Hematopoietic multipotent progenitor cell treated with erythropoietin and hydrocortisone succinate and interleukin-3 and kit ligand, for 15 days (in vitro differentiated cells): Measurements from ENCODE around the gene LCOR.
A peak's percentile ranks its signal among the peaks of the same experiment; 100 is the strongest.
"Not testable (repeated sequence)": the region's sequence is repeated elsewhere in the genome, so short reads cannot be mapped to it uniquely, and the experiment has no call there.

Source experiments
- DNase-seq: peaks from one replicate; pipeline ENCODE4 v3.0.0-alpha.2; 2015; ENCODE audit warnings: low spot score

Gene LCOR

GRCh38 chr10:97013983-97014382 is 181.9 kb downstream of the LCOR start:
- no peak for DNase-seq

DNA sequence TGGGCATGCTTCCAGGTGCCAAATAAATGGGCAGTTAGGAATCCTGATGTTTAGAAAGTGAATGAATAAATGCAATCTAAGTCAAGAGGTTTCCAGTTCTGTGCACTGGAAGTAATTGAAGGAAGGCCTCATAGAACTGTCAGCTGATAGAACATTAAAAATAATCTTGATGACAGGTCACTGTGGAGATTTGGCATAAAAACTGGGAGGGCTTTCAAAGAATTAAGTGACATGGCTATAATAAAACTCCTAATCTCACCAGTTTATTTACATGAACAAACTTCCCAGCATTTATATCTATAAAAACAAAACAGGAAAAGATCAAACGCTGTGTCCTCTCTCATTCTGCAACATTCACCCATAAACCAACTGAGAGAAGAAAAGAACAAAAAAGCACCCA is 183.1 kb downstream of the LCOR start:
- DNase-seq, result no peak

DNA sequence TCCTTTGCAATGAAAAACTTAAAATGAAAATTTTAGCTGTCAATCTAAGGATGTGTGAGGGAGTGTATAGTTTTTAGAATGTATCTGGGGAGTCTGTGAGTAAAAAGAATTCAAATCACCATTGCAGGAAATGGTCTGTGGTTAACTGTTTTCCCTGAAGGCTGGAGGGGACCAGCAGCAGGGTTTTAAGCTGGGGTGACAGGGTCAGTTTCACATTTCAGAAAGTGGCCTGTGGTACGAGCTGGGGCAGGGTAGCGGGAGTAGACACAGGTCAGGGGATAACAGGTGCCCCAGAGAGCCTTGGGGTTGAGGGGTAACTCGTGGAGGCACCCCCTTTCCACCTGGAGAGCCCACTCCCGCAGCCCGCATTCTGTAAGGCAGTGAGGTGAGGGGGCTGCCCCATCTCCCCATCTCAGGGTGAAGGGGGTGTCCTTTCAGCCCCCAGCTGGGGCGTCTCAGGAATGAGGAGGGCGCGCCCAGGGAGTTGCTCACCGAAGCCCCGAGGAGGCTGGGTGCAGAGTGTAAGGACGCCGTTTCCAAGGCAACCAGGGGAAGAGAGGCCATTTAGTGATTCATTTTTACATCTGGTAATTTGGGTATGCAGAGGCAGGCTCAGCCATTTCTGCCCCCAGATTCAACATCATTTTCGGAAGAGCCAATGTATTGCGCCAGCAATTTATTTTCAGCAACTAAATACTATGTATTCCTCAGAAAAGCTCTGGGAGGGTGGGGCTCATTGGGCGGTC is 184.8 kb downstream of the LCOR start:
- DNase-seq, result no peak

GRCh38 chr10:97017474-97017903 is 185.4 kb downstream of the LCOR start:
- DNase-seq, result no peak

DNA sequence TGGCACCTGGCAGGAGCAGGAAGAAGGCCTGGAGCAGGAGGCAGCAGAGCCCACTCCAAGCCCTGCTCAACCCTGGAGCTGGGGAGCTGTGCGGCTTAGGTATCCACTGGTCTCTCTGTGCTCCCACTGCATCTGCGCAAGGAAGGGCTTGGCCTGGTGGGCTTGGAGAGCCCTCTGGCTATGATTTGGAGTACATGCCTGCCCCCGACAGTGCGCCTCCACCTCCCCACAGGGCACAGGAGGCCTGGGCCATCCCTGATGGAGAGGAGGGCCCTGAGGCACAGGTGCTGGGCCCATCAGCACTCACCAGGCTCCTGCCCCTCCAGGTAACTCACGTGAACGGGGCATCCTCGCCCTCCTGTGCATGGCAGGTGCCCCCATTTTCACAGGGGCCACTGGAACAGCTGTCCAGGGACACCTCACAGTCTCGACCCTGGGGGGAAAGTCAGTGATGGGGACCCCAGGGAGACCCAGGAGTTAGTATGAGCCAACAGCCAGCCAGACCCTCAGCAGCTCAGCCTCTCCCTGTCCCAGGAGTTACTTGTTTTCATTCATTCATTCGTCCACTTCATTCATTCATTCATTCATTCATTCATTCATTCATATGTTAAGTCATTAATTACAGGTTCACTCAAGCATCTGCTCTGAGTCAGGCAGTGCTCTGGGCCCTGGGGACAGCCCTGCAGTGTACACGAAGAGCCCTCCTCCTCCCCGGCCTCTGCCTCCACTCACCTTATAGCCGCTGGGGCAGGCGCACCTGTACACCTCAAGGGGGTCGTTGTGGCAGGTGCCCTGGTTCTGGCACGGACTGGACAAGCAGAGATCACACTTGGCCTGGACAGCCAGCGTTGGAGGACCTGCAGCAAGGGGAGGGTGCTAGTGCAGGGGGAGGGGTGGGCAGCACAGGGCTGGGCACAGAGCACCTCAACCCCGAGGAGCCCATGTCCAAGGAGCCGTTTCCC is 186.4 kb downstream of the LCOR start:
- DNase-seq, result no peak

GRCh38 chr10:97019213-97019844 is 187.2 kb downstream of the LCOR start:
- no peak for DNase-seq

DNA sequence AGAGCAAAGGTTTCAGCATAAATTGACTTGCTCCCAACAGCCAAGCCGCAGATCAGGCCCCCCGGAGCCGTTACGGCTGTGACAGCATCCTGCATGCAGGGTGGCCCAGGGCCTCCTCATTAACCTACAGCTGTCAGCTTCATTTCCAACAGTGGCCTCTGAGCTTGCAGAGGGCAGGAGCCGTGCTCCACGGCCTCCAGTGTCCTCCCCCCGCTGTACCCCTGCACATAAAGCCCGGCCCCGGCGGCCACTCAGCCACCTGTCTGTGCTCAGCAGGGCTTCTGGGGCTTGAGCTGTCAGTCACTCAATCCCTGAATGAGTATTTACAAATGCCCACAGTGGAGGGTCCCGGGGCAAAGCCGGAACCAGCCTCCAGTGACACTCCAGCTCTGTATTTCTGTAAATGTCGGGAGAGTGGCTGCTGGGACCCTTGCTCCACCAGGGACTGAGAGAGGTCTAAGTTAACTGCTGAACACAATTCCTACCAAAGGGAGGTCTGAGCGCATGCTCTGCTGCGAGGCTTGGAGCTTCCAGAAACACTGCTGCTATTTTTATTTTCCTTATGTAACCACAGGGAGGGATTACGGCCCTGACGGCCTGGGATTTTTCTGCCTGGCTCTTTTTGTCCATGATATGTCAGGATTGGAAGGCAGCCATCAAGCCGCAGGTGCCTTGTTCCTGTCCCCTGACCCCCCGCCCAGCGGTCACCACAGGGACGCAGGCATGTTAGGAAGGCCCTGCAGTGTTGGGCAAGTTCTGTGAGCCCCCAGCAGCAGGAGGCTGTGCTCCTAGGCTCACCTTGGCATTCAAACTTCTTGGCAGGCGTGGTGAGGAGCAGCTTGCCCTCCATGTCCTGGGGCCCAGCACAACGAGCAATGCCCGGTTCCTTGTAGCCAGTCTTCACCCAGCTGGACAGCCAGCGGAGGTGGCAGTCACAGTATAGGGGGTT is 188.6 kb downstream of the LCOR start:
- no peak for DNase-seq

GRCh38 chr10:97022616-97023015 is 190.5 kb downstream of the LCOR start:
- DNase-seq, result no peak

DNA sequence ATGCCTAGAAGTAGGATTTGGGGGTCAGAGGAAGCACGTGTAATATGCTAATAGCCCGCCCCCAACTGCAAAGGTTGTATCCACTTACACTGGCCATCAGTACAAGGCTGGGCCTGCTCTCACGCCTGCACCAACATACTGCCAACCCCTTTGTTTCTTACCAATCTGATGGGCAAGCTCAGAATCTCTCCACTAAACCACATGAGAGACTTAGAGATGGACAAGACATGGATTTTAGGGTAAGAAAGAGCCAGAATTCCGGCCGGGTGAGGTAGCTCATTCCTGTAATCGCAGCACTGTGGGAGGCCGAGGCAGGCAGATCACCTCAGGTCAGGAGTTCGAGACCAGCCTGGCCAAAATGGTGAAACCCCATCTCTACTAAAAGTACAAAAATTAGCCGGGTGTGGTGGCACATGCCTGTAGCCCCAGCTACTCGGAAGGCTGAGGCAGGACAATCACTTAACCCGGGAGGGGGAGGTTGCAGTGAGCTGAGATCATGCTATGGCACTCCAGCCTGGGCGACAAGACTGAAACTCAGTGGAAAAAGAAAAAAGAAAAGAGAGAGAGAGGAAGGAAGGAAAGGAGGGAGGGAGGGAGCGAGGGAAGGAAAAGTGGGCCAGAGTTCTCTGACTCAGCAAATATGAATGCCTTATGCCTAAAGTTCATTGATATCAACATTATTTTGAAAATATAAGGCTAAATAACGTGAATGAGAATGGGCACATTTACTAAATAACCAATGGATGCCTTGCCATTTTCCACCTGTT is 191.5 kb downstream of the LCOR start:
- DNase-seq, result no peak

DNA sequence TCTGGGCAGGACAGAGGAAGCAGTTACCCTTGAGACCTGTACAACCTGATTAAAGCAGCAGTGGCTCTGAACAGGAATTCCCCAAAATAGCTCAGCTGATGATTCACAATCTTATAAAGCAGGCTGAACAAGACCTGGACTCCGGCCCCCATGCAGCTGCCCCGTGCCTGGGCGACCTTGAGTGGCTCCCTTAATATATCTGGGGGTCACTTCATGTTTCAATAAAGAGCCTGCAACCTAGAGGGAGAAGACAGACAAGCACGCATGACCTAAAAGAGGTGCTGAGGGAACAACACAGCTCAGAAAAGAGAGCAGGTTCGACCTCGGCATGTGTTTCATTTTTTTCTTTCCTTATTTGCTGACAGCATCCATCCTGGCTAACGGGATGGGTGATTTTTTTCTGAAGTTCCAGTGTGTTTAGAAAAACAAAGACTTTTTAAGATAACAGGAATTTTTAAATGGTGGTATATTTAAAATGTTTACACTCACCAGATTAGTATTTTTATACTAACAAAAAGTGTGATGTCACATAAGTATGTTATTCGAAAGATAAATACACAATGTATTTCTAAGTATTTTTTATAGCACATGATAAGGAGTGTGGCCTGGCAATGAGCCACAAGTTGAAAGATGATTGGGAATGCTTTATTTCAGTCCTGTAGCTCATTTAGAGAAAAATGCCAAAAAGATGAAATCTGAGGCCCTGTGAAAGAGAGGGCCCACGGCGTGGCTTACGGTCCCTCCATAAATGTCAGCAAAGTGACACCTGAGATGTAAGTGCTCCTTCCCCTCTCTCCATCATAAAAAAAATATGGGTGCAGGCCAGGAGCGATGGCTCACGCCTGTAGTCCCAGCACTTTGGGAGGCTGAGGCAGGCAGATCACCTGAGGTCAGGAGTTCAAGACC is 192.3 kb downstream of the LCOR start:
- DNase-seq, result no peak

- peak; percentile 73 for DNase-seq
These were observed 193.6 kb downstream of the LCOR start for GRCh38 chr10:97025613-97026242.

- no peak for DNase-seq
These were observed 196.2 kb downstream of the LCOR start for GRCh38 chr10:97028126-97028831.

DNA sequence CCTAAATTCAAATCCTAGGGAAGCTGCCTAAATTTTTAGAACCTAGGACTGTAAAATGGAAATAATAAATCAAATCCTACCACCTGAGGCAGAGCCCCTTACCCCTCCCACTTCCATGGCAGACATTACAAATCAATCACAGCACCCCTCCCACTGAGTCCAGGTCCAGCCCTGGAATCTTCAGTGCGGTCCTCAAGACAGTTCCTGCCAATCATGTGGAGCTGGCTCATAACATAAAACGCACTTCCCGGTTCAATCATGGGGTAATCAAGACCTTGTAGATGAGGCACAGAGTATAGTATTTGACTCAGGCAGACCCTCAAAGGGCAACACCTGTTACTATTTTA is 196.7 kb downstream of the LCOR start:
- no peak for DNase-seq

DNA sequence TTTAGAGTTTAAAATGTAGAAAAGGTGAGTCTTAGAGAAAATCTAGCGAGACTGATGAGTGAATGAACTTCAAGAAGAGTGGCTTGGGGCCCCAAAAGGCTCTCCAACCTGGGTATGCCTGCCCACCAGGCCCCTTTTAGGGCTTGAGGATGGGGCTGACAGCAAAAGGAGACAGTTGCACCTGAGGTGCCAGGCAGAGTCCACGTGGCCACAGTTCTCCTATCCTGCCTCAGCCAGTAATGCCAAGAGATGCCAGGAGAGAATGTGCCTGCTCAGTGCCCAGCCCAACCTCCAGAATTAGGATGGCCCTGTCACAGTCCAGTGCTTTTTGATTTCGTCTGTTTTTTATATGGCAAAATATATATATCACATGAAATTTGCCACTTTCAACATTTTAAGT is 197.2 kb downstream of the LCOR start:
- DNase-seq, result no peak

- DNase-seq, result no peak
These were observed 198.8 kb downstream of the LCOR start for GRCh38 chr10:97030894-97031293.

GRCh38 chr10:97031459-97031858 is 199.4 kb downstream of the LCOR start:
- no peak for DNase-seq

DNA sequence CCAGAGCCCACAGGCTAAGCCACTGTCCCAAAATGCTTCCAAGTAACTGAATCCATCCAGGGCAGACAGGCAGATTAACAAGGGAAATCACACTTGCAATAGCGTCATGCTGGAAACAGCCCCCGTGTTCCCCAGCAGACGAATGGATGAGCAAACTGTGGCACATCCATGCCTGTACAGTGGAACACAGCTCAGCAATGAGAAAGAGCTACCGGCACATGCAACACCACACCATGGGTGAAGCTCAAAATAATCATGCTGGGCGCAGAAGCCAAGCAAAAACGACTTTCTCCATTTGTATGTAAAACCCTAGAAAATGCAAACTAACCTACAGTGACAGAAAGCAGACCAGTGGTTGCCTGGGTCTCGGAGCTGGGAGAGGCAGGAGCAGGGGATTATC is 200.5 kb downstream of the LCOR start:
- DNase-seq, result no peak

- DNase-seq, result not testable (repeated sequence)
These were observed 201.7 kb downstream of the LCOR start for GRCh38 chr10:97033841-97034240.

DNA sequence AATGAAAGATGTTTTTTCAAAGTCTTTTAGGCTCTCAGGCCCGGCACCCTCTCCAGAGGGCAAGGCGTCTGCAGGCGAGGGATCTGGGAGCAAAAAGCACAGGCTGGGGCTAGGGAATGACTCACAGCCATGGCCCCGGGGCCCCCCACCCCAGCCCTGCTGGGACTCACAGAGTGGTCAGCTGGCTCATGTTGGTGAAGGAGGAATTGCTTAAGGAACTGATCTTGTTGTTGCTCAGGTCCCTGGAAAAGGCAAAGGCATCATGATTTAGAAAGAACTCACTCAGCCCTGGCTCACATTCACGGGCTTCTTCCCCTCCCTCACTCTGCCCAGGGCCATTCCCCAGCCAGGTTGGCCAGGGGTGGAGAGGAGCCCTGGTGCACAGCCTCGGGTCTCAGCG is 202.2 kb downstream of the LCOR start:
- no peak for DNase-seq
